SK-N-MC (cell line): ENCODE measurements around the gene PDE6H.
A peak's percentile ranks its signal among the peaks of the same experiment; 100 is the strongest.

Source experiments
- DNase-seq: peaks from one replicate; pipeline ENCODE4 v3.0.0-alpha.2; 2011; ENCODE audit warnings: low read depth, low spot score
- H3K27ac ChIP-seq: fragments of 200-600 bp; sonication (generic); 2 replicates; pipeline ENCODE4 v1.5.1; 2016; ENCODE audit warnings: mixed run types
- H3K36me3 ChIP-seq: fragments of 200-600 bp; sonication (generic); 2 replicates; pipeline ENCODE4 v1.6.1; 2017; ENCODE audit warnings: antibody characterized with exemption, low read length, mixed read lengths; ENCODE audit not compliant: insufficient read depth
- H3K4me3 ChIP-seq: fragments of 200-600 bp; sonication (generic); 2 replicates; pipeline ENCODE4 v1.5.1; 2016
- H3K9ac ChIP-seq: fragments of 200-600 bp; sonication (generic); 2 replicates; pipeline ENCODE4 v1.8.0; 2017; ENCODE audit warnings: mixed run types, mixed read lengths; ENCODE audit not compliant: insufficient read length
- H3K9me3 ChIP-seq: fragments of 200-600 bp; sonication (generic); 2 replicates; pipeline ENCODE4 v1.6.1; 2017; ENCODE audit warnings: low read depth, mild to moderate bottlenecking, antibody characterized with exemption, low read length, moderate library complexity, mixed read lengths
- EZH2 ChIP-seq: fragments of 200-600 bp; sonication (generic); IDR thresholded peaks from one replicate; pipeline ENCODE4 v1.6.1; 2017; ENCODE audit warnings: antibody characterized with exemption
- FOXP2 ChIP-seq: optimal IDR thresholded peaks from 2 replicates; pipeline ENCODE3; 2011; ENCODE audit warnings: mild to moderate bottlenecking, moderate library complexity; ENCODE audit not compliant: insufficient read depth; ENCODE audit errors: extremely low read length, control extremely low read depth
- POLR2AphosphoS5 ChIP-seq: IDR thresholded peaks from 2 replicates; pipeline ENCODE4 v1.6.1; 2012; ENCODE audit warnings: mild to moderate bottlenecking, low read depth, low read length, borderline replicate concordance

PDE6H gene

DNA sequence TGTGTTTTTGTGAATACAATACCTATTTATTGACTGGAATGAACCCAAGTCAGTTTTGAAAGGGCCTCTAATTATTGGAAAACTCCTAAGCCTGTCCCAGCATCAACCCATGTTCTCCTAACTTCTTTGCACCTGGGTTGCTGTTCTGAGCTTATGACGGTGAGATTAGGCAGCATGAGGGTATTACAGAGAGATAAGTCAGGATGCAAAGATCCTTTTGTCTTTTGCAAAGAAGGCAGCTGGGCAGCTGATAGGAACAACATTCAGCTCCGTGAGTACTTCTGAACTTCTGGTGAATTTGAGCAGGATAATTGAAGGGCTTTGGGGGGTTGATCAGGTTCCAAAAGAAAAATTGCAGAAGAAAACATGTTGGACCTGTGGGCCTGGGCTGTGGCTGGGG is at the start of gene PDE6H:
Gene PDE6H, plus strand, starts transcription at position 227 of the 400 bp plus-strand sequence. CDS start 4,971 bp downstream, outside the sequence.
- H3K36me3 ChIP-seq: no peaks in the 10 kb centered on the region
- TF ChIP-seq FOXP2 (no peak), EZH2 (no peak), POLR2AphosphoS5 (no peak)
- no peaks in the 10 kb centered on the region for H3K9me3 ChIP-seq
- no peak within 1 kb of the TSS for H3K9ac ChIP-seq
- no peak within 1 kb of the TSS for H3K4me3 ChIP-seq
- DNase-seq: no peak
- H3K27ac ChIP-seq: no peak within 1 kb of the TSS

DNA sequence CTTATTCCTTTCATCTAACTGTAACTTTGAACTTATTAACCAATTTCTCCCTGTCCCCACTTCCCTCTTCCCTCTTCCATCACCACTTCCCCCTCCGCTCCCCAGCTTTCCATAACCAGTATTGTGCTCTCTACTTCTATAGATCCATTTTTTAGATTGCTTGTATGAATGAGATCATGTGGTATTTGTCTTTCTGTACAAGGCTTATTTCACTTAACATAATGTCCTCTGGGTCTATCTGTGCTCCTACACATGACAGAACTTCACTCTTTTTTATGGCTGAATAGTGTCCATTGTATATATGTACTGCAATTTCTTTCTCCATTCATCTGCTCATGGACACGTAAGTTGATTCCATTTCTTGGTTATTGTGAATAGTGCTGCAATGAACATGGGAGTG is 48.9 kb upstream of the PDE6H start:
- Histone ChIP-seq H3K9me3 (no peaks in the 10 kb centered on the region), H3K27ac (no peak overlapping the region), H3K4me3 (no peak overlapping the region), H3K36me3 (no peaks in the 10 kb centered on the region), H3K9ac (no peak overlapping the region)
- no peak for DNase-seq
- TF ChIP-seq POLR2AphosphoS5 (no peak), EZH2 (no peak), FOXP2 (no peak)

DNA sequence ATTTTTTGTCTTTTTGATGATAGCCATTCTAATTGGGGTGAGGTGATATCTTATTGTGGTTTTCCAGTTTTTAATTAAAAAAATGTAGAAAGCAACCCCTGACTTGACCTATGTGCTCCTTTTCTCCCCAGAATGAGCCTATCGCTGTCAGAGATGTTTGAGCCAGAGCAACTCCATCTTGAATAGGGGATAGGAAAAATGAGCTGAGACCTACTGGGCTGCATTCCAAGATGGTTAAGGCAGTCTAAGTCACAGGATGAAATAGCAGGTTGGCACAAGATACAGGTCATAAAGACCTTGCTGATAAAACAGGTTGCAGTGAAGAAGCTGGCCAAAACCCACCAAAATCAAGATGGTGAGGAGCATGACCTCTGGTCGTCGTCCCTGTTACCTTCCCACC is 48.3 kb upstream of the PDE6H start:
- no peak overlapping the region for H3K4me3 ChIP-seq
- H3K36me3 ChIP-seq: no peaks in the 10 kb centered on the region
- TF ChIP-seq FOXP2 (no peak), POLR2AphosphoS5 (no peak)
- no peak overlapping the region for H3K9ac ChIP-seq
- H3K9me3 ChIP-seq: no peaks in the 10 kb centered on the region
- DNase-seq: no peak
- H3K27ac ChIP-seq: no peak overlapping the region

DNA sequence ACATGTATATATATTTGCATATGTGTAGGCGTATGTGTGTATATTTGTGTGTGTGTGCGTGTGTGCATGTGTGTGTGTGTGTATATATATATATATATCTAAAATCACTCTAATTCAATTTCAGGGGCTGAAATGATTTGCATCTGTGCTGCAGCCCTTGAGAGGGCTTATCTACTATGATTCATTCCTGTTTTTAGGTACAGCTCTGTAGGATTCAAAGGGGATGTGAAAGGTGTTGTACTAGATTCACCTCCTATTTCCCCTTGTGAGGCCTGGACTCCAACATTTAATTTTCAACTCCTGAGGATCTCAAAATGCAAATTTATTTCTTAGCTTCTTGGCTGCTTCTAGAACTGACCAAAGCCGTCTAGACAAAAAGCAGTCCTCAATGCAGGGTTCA is 45.6 kb upstream of the PDE6H start:
- no peak for TF ChIP-seq POLR2AphosphoS5
- TF ChIP-seq FOXP2: no peak
- no peak for TF ChIP-seq EZH2
- no peak for DNase-seq
- Histone ChIP-seq H3K4me3 (peak overlapping the region; percentile 34; the same call in 1 of the 2 replicates), H3K36me3 (no peaks in the 10 kb centered on the region), H3K9ac (no peak overlapping the region), H3K27ac (peak overlapping the region; percentile 80), H3K9me3 (no peaks in the 10 kb centered on the region)

DNA sequence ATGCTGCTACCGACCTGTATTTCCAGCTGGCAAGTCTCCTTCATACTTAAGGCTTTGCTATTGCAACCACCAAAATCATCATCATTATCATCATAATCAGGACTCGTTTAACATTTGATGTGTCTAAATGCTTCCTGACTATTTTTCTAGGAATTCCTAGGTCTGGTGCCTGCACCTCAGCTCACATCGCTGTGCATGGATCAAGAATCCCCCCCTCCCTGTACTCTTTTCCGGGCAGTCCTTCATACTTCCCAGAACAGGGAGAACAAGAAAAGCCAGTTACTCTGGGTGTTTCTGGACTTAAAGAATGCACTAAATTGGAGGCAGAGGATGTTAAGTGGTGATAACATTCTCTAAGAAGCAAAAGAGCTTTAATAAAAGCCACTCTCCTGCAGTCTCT is 43.9 kb upstream of the PDE6H start:
- no peak for DNase-seq
- TF ChIP-seq EZH2: no peak
- no peak for TF ChIP-seq FOXP2
- no peak for TF ChIP-seq POLR2AphosphoS5
- peak overlapping the region; percentile 47 for H3K9ac ChIP-seq
- no peaks in the 10 kb centered on the region for H3K9me3 ChIP-seq
- H3K4me3 ChIP-seq: peak overlapping the region; percentile 64
- peak overlapping the region; percentile 89 for H3K27ac ChIP-seq
- H3K36me3 ChIP-seq: no peaks in the 10 kb centered on the region

DNA sequence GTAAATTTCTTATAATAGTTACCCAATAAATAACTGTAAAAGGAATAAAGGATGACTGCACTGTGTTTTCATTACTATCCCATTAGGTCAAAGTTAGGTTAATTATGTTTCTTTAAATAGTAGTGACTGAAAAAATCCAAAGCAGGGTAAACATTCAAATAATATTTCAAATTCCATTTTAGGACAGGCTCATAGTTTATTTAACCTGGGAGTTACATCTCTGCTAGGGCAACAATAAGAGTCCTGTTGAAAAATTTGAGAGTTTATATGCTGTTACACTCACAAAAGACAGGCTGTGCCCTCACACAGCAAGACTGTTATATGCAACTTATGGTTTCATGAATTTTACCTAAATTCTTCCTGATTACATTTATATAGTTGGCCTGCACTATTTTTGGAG is 42.5 kb upstream of the PDE6H start:
- Histone ChIP-seq H3K36me3 (no peaks in the 10 kb centered on the region), H3K9me3 (no peaks in the 10 kb centered on the region), H3K9ac (no peak overlapping the region), H3K27ac (0 out of 2 replicates have a peak overlapping the region, but pooled peaks have one; percentile 49), H3K4me3 (no peak overlapping the region)
- TF ChIP-seq POLR2AphosphoS5 (no peak), FOXP2 (no peak)
- no peak for DNase-seq

DNA sequence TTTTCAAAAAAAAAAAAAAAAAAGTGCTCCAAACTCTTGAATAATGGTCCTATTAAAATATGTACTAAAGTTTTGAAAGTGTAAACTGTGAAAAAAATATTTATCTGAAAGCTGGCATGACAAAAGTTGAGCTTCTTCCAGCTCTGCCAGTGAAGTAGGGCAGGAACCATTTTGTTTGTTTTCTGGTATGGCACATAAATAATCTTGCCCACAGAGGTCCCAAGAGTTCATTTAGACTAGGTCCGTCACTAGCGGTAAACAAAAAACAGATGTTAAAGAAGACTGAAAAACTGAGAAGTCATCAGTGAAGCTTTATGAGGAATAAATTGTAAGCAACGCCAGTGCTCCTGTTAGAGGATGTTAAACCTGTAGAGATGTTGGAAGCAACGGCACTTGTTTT is 41.5 kb upstream of the PDE6H start:
- H3K9me3 ChIP-seq: no peaks in the 10 kb centered on the region
- H3K36me3 ChIP-seq: no peaks in the 10 kb centered on the region
- no peak for DNase-seq
- no peak overlapping the region for H3K9ac ChIP-seq
- no peak overlapping the region for H3K4me3 ChIP-seq
- no peak for TF ChIP-seq EZH2
- TF ChIP-seq POLR2AphosphoS5: no peak
- TF ChIP-seq FOXP2: no peak
- H3K27ac ChIP-seq: peak overlapping the region; percentile 49; the same call in 1 of the 2 replicates

DNA sequence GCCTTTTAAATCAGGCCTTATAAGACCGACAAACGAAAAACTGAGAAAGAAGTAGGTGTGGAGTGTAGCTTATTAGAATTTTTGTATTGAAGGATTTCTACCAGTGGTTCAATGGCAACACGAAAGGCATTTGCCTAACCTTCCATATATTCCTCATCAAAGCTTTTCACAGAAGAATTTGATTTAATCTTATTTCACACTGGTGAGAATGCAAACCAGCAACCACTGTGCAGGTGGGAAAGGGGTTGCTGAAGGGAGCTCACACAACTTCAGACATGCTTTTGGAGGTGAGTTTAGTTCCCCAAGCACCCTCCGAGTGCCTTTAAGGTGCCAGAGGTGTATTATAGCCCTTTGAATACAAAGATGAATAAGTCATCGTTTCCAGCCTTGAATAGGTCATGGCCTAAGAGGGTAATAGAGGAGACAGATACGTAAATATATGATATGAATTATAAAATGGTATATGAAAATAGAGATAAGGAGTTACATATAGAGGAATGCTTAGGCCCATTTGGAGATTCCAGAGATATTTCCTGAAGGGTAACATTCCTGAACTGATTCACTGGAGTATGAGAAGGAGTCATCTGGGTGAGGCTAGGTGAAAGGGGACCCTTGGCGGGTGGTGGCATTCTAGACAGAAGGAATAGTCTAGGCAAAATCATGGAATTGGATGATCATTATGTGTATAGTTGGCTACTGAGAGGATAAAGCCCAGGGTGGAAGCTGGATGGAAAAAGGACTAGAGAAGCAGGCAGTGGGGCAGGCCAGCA is 40.9 kb upstream of the PDE6H start:
- TF ChIP-seq EZH2 (no peak), FOXP2 (no peak), POLR2AphosphoS5 (no peak)
- Histone ChIP-seq H3K4me3 (no peak overlapping the region), H3K9me3 (no peaks in the 10 kb centered on the region), H3K36me3 (no peaks in the 10 kb centered on the region), H3K9ac (no peak overlapping the region), H3K27ac (peak overlapping the region; percentile 49; the same call in 1 of the 2 replicates)
- no peak for DNase-seq

DNA sequence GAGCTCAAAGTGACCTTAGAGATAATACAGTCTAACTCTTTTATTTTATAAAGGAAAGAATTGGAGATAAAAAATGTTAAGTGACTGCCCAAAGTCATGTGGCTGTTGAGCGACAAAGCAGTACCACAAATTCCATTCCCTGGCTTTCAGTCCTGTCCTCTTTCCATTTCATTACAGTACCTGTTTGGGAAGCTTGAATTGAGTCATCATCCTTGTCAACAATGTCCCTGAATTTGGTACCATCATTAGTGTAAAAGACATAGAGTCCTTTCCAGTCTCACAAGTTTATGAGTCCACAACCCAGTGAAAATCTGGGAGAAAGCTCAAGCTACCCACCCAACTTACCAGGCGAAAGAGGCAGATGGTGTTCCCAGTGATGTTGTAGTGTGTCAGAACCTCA is 38.3 kb upstream of the PDE6H start:
- TF ChIP-seq FOXP2 (no peak), POLR2AphosphoS5 (no peak)
- Histone ChIP-seq H3K9me3 (no peaks in the 10 kb centered on the region), H3K36me3 (no peaks in the 10 kb centered on the region), H3K27ac (no peak overlapping the region), H3K4me3 (no peak overlapping the region), H3K9ac (no peak overlapping the region)
- DNase-seq: no peak
